A673 (cell line): Measurements from ENCODE around the gene FOXC2.

Source experiments
- EZH2 ChIP-seq: fragments of 200-600 bp; sonication (generic); IDR thresholded peaks from 2 replicates; pipeline ENCODE4 v1.6.1; 2017; ENCODE audit warnings: borderline replicate concordance, low read depth, mild to moderate bottlenecking, mixed read lengths, antibody characterized with exemption, low read length; ENCODE audit not compliant: poor library complexity, severe bottlenecking
- TF ChIP-seq, protein P1 (sequence below): fragments of 300-800, 200-600 bp; sonication (generic); conservative IDR thresholded peaks from 2 replicates; pipeline ENCODE4 v1.5.1; 2017; ENCODE audit warnings: low read depth, mild to moderate bottlenecking, antibody characterized with exemption, low read length, moderate library complexity, mixed read lengths

DNA sequence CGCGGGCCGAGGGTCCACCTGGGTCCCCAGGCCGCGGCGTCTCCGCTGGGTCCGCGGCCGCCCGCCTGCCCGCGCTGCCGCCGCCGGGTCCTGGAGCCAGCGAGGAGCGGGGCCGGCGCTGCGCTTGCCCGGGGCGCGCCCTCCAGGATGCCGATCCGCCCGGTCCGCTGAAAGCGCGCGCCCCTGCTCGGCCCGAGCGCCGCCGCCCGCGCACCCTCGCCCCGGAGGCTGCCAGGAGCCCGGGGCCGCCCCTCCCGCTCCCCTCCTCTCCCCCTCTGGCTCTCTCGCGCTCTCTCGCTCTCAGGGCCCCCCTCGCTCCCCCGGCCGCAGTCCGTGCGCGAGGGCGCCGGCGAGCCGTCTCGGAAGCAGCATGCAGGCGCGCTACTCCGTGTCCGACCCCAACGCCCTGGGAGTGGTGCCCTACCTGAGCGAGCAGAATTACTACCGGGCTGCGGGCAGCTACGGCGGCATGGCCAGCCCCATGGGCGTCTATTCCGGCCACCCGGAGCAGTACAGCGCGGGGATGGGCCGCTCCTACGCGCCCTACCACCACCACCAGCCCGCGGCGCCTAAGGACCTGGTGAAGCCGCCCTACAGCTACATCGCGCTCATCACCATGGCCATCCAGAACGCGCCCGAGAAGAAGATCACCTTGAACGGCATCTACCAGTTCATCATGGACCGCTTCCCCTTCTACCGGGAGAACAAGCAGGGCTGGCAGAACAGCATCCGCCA lies 504 bp downstream of the FOXC2 start:
- TF ChIP-seq, protein P1, sequence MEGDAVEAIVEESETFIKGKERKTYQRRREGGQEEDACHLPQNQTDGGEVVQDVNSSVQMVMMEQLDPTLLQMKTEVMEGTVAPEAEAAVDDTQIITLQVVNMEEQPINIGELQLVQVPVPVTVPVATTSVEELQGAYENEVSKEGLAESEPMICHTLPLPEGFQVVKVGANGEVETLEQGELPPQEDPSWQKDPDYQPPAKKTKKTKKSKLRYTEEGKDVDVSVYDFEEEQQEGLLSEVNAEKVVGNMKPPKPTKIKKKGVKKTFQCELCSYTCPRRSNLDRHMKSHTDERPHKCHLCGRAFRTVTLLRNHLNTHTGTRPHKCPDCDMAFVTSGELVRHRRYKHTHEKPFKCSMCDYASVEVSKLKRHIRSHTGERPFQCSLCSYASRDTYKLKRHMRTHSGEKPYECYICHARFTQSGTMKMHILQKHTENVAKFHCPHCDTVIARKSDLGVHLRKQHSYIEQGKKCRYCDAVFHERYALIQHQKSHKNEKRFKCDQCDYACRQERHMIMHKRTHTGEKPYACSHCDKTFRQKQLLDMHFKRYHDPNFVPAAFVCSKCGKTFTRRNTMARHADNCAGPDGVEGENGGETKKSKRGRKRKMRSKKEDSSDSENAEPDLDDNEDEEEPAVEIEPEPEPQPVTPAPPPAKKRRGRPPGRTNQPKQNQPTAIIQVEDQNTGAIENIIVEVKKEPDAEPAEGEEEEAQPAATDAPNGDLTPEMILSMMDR, result no peak
- TF ChIP-seq EZH2, result no peak
